Measurements from ENCODE around the gene SORBS2. TPM values are rescaled to one million over a fixed set of nuclear protein-coding genes. Genes with fewer than 3 reads are reported as not detected.

SORBS2 gene
- total RNA-seq, 4 donors from 2014 or later = 17.4 to 40.8 (median 21.9) TPM

DNA sequence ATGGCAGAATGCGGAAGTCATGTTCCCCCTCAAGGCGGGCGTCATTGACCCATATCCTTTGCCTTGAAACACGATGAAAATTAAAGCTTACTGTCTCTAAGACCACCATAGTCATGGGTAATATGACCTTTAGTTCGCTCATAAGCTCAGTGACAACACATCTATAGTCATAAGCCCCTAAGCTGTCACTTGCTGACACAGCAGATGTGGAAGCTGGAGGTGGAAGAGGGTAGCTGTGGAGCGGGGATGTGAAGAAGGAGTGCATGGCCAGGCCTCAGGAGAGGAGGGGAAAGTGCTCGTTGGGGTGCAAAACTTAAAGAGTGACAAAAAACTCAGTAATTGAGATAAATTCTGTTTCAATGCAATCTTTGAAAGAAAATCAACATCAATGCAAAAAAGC lies 142.7 kb downstream of the SORBS2 start:
- Histone ChIP-seq H3K27me3 (peaks cover 2% of the 10 kb centered on the region), H3K9me3 (no peaks in the 10 kb centered on the region), H3K4me3 (no peak overlapping the region), H3K27ac (no peak overlapping the region), H3K36me3 (no peaks in the 10 kb centered on the region), H3K4me1 (no peaks in the 10 kb centered on the region)
- DNase-seq (ENCODE audit: low spot score in 2 of 2) = no peak
- TF ChIP-seq POLR2AphosphoS5 (IDR thresholded peaks at IDR 0.05) = no peak
- TF ChIP-seq EP300 (IDR thresholded peaks at IDR 0.05) = no peak
- TF ChIP-seq, protein P1, sequence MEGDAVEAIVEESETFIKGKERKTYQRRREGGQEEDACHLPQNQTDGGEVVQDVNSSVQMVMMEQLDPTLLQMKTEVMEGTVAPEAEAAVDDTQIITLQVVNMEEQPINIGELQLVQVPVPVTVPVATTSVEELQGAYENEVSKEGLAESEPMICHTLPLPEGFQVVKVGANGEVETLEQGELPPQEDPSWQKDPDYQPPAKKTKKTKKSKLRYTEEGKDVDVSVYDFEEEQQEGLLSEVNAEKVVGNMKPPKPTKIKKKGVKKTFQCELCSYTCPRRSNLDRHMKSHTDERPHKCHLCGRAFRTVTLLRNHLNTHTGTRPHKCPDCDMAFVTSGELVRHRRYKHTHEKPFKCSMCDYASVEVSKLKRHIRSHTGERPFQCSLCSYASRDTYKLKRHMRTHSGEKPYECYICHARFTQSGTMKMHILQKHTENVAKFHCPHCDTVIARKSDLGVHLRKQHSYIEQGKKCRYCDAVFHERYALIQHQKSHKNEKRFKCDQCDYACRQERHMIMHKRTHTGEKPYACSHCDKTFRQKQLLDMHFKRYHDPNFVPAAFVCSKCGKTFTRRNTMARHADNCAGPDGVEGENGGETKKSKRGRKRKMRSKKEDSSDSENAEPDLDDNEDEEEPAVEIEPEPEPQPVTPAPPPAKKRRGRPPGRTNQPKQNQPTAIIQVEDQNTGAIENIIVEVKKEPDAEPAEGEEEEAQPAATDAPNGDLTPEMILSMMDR (IDR thresholded peaks at IDR 0.05) = no peak
- no peak for TF ChIP-seq POLR2A (IDR thresholded peaks at IDR 0.05)
- WGBS = 86% methylated on average over 7 of the region's 7 CpGs

DNA sequence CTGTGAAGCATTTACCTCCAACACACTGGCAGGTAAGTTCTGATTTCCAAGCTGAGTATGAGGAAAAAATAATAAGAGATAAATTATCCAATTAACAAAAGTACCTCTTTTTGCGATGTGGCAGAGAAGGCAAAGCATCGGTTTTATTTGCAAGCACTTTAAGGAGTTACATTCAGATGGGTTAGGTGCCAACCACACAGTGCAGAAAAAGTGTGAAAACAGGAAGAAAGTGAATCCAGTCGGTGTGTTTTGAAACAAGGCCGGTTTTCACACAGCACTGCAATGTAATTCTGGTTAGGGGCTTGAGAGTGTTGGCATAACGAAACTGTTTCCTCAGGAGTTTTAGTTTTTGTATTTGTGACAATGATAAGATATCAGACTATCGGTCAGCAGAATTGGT lies 145.8 kb downstream of the SORBS2 start:
- no peaks in the 10 kb centered on the region for H3K9me3 ChIP-seq
- no peak overlapping the region for H3K4me3 ChIP-seq
- H3K36me3 ChIP-seq = no peaks in the 10 kb centered on the region
- DNase-seq (ENCODE audit: low spot score in 2 of 2) = no peak
- H3K4me1 ChIP-seq = no peaks in the 10 kb centered on the region
- peaks cover 2% of the 10 kb centered on the region for H3K27me3 ChIP-seq
- TF ChIP-seq EP300 (IDR thresholded peaks at IDR 0.05) (no peak), POLR2AphosphoS5 (IDR thresholded peaks at IDR 0.05) (no peak), POLR2A (IDR thresholded peaks at IDR 0.05) (no peak)
- TF ChIP-seq, protein P1 (IDR thresholded peaks at IDR 0.05) = no peak
- WGBS = 83% methylated on average over 6 of the region's 6 CpGs
- no peak overlapping the region for H3K27ac ChIP-seq

DNA sequence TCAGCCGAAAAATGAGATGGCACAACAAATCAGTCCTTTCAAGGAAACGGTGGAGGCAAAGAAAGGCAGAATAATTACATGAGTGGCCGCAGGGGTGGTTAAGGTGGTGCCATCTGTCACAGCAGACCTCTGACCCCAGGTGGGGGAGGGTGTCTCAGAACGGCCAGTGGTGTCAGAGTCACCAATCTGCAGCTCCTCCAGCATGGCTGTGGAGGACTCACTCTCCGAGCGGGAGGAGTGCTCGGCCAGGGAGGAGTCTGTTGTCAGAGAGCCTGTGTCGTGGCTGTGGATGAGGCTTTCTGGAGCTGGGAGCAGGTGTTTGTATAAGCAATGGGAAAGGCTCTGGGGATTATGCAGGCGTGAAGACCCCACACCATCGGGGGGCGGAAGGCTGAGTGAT lies 146.3 kb downstream of the SORBS2 start:
- no peak overlapping the region for H3K4me3 ChIP-seq
- H3K9me3 ChIP-seq = no peaks in the 10 kb centered on the region
- WGBS = 85% methylated on average over 11 of the region's 11 CpGs
- no peak overlapping the region for H3K27ac ChIP-seq
- no peaks in the 10 kb centered on the region for H3K36me3 ChIP-seq
- DNase-seq (ENCODE audit: low spot score in 2 of 2) = no peak
- TF ChIP-seq POLR2A (IDR thresholded peaks at IDR 0.05) = no peak
- TF ChIP-seq EP300 (IDR thresholded peaks at IDR 0.05) = no peak
- TF ChIP-seq, protein P1 (IDR thresholded peaks at IDR 0.05) = no peak
- TF ChIP-seq POLR2AphosphoS5 (IDR thresholded peaks at IDR 0.05) = no peak
- no peaks in the 10 kb centered on the region for H3K4me1 ChIP-seq
- peaks cover 2% of the 10 kb centered on the region for H3K27me3 ChIP-seq

DNA sequence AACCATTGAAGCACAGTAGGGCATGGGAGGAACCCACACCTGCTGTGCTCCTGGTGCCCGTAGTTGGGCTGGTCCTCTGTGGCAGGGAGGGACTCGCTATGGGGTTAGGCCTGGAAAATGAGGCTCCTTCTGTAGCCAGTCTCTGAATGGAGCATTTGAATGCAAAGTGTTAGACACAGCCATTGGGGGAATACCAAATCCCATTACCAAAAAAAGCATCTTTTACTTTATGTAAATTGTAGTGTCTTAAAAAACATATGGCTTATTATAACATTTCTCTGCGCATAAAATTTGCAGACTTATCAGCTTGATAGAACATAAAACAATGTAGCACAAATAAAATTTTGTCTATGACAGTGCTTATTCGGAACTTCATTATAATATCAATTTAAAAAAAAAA lies 147.5 kb downstream of the SORBS2 start:
- TF ChIP-seq POLR2AphosphoS5 (IDR thresholded peaks at IDR 0.05) (no peak), EP300 (IDR thresholded peaks at IDR 0.05) (no peak), POLR2A (IDR thresholded peaks at IDR 0.05) (no peak)
- TF ChIP-seq, protein P1 (IDR thresholded peaks at IDR 0.05) = no peak
- no peak overlapping the region for H3K4me3 ChIP-seq
- H3K4me1 ChIP-seq = no peaks in the 10 kb centered on the region
- 93% methylated on average over 4 of the region's 4 CpGs for WGBS
- no peak for DNase-seq (ENCODE audit: low spot score in 2 of 2)
- H3K9me3 ChIP-seq = no peaks in the 10 kb centered on the region
- H3K36me3 ChIP-seq = no peaks in the 10 kb centered on the region
- no peak overlapping the region for H3K27ac ChIP-seq
- H3K27me3 ChIP-seq = peaks cover 2% of the 10 kb centered on the region

DNA sequence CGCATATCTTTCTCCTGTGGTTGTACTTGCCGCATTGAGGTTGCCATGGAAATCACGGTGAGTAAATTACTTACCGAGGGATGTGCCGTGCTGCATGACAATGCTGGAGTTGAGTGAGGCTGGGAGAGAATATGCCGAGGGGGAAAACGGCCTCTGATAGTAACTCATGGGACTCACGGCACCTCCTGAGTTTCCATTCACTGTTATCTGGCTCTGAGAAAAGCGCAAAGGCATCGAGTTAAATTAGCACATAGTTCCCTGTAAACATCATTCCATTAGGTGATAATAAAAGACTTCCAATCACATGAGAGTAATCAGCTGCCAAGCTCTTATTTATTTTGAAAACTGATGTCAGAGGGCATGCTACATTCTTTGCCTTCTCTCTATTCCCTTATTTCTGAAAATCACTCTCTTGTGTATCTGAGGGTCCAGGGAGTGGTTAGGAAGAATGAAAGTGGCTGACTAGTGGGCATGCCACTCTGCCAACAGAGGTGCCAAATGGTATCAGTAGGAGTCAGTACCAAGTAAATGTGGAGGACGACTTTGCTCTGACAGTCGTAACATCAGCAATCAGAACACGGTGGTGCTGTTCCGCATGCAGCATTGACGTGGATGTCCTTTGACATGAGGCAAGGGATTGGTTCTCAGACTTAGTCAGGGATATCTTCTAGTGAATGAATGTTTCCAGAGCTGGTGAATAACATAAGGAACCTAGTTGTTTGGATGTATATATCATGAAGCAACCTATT lies 149.8 kb downstream of the SORBS2 start:
- Histone ChIP-seq H3K4me1 (no peaks in the 10 kb centered on the region), H3K27ac (no peak overlapping the region), H3K9me3 (no peaks in the 10 kb centered on the region), H3K36me3 (no peaks in the 10 kb centered on the region), H3K4me3 (no peak overlapping the region), H3K27me3 (peaks cover 2% of the 10 kb centered on the region)
- WGBS = 93% methylated on average over 15 of the region's 15 CpGs
- no peak for TF ChIP-seq POLR2A (IDR thresholded peaks at IDR 0.05)
- TF ChIP-seq, protein P1 (IDR thresholded peaks at IDR 0.05) = no peak
- TF ChIP-seq EP300 (IDR thresholded peaks at IDR 0.05) = no peak
- TF ChIP-seq POLR2AphosphoS5 (IDR thresholded peaks at IDR 0.05) = no peak
- DNase-seq (ENCODE audit: low spot score in 2 of 2) = no peak

All from suprapubic skin (tissue), 4 donors.